ENCODE data around the gene GRPEL1.

The GRPEL1 gene

DNA sequence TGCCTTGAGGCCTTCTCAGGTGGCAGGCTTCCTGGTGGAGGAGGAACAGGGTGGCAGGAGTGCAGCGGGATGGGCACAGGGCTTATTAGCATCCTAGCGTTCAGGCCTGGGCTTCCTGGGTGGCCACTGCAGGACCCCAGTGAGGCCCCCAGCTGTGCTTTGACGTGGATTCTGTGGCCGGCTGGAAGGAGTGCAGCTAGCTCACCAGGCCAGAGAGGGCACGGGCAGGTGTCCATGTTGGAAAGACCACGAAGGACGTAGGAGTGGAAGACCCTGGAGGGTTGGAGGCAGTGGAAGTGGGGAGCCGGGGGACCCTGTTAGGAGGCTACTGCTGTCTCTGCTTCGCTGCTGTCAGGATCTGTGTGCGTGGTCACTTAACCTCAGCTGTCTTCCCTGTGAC is 37.9 kb downstream of the GRPEL1 start:
- no peak overlapping the region for H2BK12ac ChIP-seq (ENCODE audit: low read length)
- H2AFZ ChIP-seq (ENCODE audit: insufficient read depth, low read length, poor library complexity) = no peak overlapping the region
- no peak overlapping the region for H3K27ac ChIP-seq (ENCODE audit: low read depth, low read length)
- H3K79me2 ChIP-seq (ENCODE audit: control insufficient read depth, insufficient read depth, low read length, poor library complexity) = no peaks in the 10 kb centered on the region
- H4K12ac ChIP-seq (ENCODE audit: low read depth, low read length) = no peak overlapping the region
- DNase-seq = no peak
- peaks cover 43 to 49% of the 10 kb centered on the region in 2 experiments for H3K36me3 ChIP-seq (ENCODE audit: control insufficient read depth in 1 of 2, insufficient read depth in 2 of 2, low read length in 2 of 2)
- H3K4me2 ChIP-seq (ENCODE audit: low read length) = no peak overlapping the region
- no peak overlapping the region for H2BK5ac ChIP-seq (ENCODE audit: low read depth, low read length, poor library complexity)
- H2BK120ac ChIP-seq (ENCODE audit: insufficient read depth, low read length, poor library complexity) = no peak overlapping the region
- H3K23ac ChIP-seq (ENCODE audit: low read length) = no peak overlapping the region
- WGBS (ENCODE audit: extremely low coverage, insufficient coverage, insufficient read length) = no CpG with 5 or more reads among the region's 10 CpGs
- H3K9ac ChIP-seq (ENCODE audit: low read length) = no peak overlapping the region
- peaks cover 8% of the 10 kb centered on the region for H3K9me3 ChIP-seq (ENCODE audit: insufficient read depth, low read depth, low read length)
- H4K91ac ChIP-seq (ENCODE audit: low read depth, low read length) = no peak overlapping the region
- H3K18ac ChIP-seq (ENCODE audit: low read length) = no peak overlapping the region
- peaks cover 8 to 10% of the 10 kb centered on the region in 2 experiments for H3K4me1 ChIP-seq (ENCODE audit: control insufficient read depth in 1 of 2, insufficient read depth in 2 of 2, low read length in 2 of 2)
- H2AK5ac ChIP-seq (ENCODE audit: low read length) = no peak overlapping the region
- H4K8ac ChIP-seq (ENCODE audit: low read depth, low read length) = no peak overlapping the region
- no peak overlapping the region for H3K14ac ChIP-seq (ENCODE audit: low read length)
- no peak overlapping the region for H3K4me3 ChIP-seq (ENCODE audit: low read depth, low read length)
- H3K4ac ChIP-seq (ENCODE audit: low read depth, low read length) = no peak overlapping the region
- no peaks in the 10 kb centered on the region for H3K79me1 ChIP-seq (ENCODE audit: low read length)
- no peaks in the 10 kb centered on the region for H3K27me3 ChIP-seq (ENCODE audit: insufficient read depth, low read length)

- peaks cover 50 to 55% of the 10 kb centered on the region in 2 experiments for H3K36me3 ChIP-seq (ENCODE audit: control insufficient read depth in 1 of 2, insufficient read depth in 2 of 2, low read length in 2 of 2)
- no peak overlapping the region for H3K4me3 ChIP-seq (ENCODE audit: low read depth, low read length)
- no peaks in the 10 kb centered on the region for H3K79me2 ChIP-seq (ENCODE audit: control insufficient read depth, insufficient read depth, low read length, poor library complexity)
- H2AFZ ChIP-seq (ENCODE audit: insufficient read depth, low read length, poor library complexity) = no peak overlapping the region
- H3K18ac ChIP-seq (ENCODE audit: low read length) = no peak overlapping the region
- no peak overlapping the region for H4K12ac ChIP-seq (ENCODE audit: low read depth, low read length)
- no peak overlapping the region for H3K23ac ChIP-seq (ENCODE audit: low read length)
- no peak overlapping the region for H3K14ac ChIP-seq (ENCODE audit: low read length)
- no peak overlapping the region for H2BK12ac ChIP-seq (ENCODE audit: low read length)
- no peak overlapping the region for H2AK5ac ChIP-seq (ENCODE audit: low read length)
- no peak overlapping the region for H3K4me2 ChIP-seq (ENCODE audit: low read length)
- no peak overlapping the region for H4K8ac ChIP-seq (ENCODE audit: low read depth, low read length)
- H2BK5ac ChIP-seq (ENCODE audit: low read depth, low read length, poor library complexity) = no peak overlapping the region
- H3K27ac ChIP-seq (ENCODE audit: low read depth, low read length) = no peak overlapping the region
- DNase-seq = no peak
- no peak overlapping the region for H4K91ac ChIP-seq (ENCODE audit: low read depth, low read length)
- H2BK120ac ChIP-seq (ENCODE audit: insufficient read depth, low read length, poor library complexity) = no peak overlapping the region
- peaks cover 8% of the 10 kb centered on the region for H3K9me3 ChIP-seq (ENCODE audit: insufficient read depth, low read depth, low read length)
- no peak overlapping the region for H3K9ac ChIP-seq (ENCODE audit: low read length)
- H3K79me1 ChIP-seq (ENCODE audit: low read length) = no peaks in the 10 kb centered on the region
- WGBS (ENCODE audit: extremely low coverage, insufficient coverage, insufficient read length) = no CpG with 5 or more reads among the region's 12 CpGs
- H3K4me1 ChIP-seq (ENCODE audit: control insufficient read depth in 1 of 2, insufficient read depth in 2 of 2, low read length in 2 of 2) = peaks cover 1 to 8% of the 10 kb centered on the region in 2 experiments
- H3K27me3 ChIP-seq (ENCODE audit: insufficient read depth, low read length) = no peaks in the 10 kb centered on the region
- no peak overlapping the region for H3K4ac ChIP-seq (ENCODE audit: low read depth, low read length)
Measured at GRCh38 chr4:7029212-7029611, 38.7 kb downstream of the GRPEL1 start.

GRCh38 chr4:7027913-7028312 is 40.0 kb downstream of the GRPEL1 start:
- H3K23ac ChIP-seq (ENCODE audit: low read length) = no peak overlapping the region
- no peak overlapping the region for H2AFZ ChIP-seq (ENCODE audit: insufficient read depth, low read length, poor library complexity)
- H3K79me1 ChIP-seq (ENCODE audit: low read length) = peaks cover 2% of the 10 kb centered on the region
- H3K9me3 ChIP-seq (ENCODE audit: insufficient read depth, low read depth, low read length) = peaks cover 6% of the 10 kb centered on the region
- WGBS (ENCODE audit: extremely low coverage, insufficient coverage, insufficient read length) = 100% methylated on average over 2 of the region's 5 CpGs
- H3K79me2 ChIP-seq (ENCODE audit: control insufficient read depth, insufficient read depth, low read length, poor library complexity) = no peaks in the 10 kb centered on the region
- no peak overlapping the region for H2BK5ac ChIP-seq (ENCODE audit: low read depth, low read length, poor library complexity)
- H2AK5ac ChIP-seq (ENCODE audit: low read length) = no peak overlapping the region
- H3K4me2 ChIP-seq (ENCODE audit: low read length) = no peak overlapping the region
- no peak for DNase-seq
- peak overlapping the region; percentile 20 for H3K4me3 ChIP-seq (ENCODE audit: low read depth, low read length)
- H4K91ac ChIP-seq (ENCODE audit: low read depth, low read length) = no peak overlapping the region
- no peak overlapping the region for H3K4ac ChIP-seq (ENCODE audit: low read depth, low read length)
- H4K8ac ChIP-seq (ENCODE audit: low read depth, low read length) = no peak overlapping the region
- no peak overlapping the region for H2BK12ac ChIP-seq (ENCODE audit: low read length)
- no peak overlapping the region for H2BK120ac ChIP-seq (ENCODE audit: insufficient read depth, low read length, poor library complexity)
- peaks cover 2 to 6% of the 10 kb centered on the region in 2 experiments for H3K4me1 ChIP-seq (ENCODE audit: control insufficient read depth in 1 of 2, insufficient read depth in 2 of 2, low read length in 2 of 2)
- H3K27ac ChIP-seq (ENCODE audit: low read depth, low read length) = no peak overlapping the region
- H3K9ac ChIP-seq (ENCODE audit: low read length) = no peak overlapping the region
- no peak overlapping the region for H4K12ac ChIP-seq (ENCODE audit: low read depth, low read length)
- H3K36me3 ChIP-seq (ENCODE audit: control insufficient read depth in 1 of 2, insufficient read depth in 2 of 2, low read length in 2 of 2) = peaks cover 56 to 57% of the 10 kb centered on the region in 2 experiments
- H3K27me3 ChIP-seq (ENCODE audit: insufficient read depth, low read length) = no peaks in the 10 kb centered on the region
- H3K18ac ChIP-seq (ENCODE audit: low read length) = no peak overlapping the region
- H3K14ac ChIP-seq (ENCODE audit: low read length) = no peak overlapping the region

DNA sequence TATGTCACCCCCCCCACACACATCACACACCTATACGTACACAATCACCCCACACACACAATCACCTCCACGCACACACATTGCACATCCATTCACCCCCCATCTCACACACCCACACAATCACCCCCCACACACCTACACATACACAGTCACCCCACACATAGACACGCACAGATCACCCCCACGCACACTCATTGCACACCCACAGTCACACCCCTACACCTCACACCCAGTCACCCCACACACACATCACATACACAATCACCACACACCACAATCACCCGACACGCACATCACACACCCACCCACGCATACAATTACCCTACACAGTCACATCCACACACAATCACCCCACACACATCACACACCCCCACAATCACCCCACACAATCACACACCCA is 40.6 kb downstream of the GRPEL1 start:
- H3K23ac ChIP-seq (ENCODE audit: low read length) = no peak overlapping the region
- peaks cover 2 to 8% of the 10 kb centered on the region in 2 experiments for H3K4me1 ChIP-seq (ENCODE audit: control insufficient read depth in 1 of 2, insufficient read depth in 2 of 2, low read length in 2 of 2)
- peaks cover 52 to 53% of the 10 kb centered on the region in 2 experiments for H3K36me3 ChIP-seq (ENCODE audit: control insufficient read depth in 1 of 2, insufficient read depth in 2 of 2, low read length in 2 of 2)
- no peak overlapping the region for H3K9ac ChIP-seq (ENCODE audit: low read length)
- H3K4ac ChIP-seq (ENCODE audit: low read depth, low read length) = no peak overlapping the region
- H2BK12ac ChIP-seq (ENCODE audit: low read length) = no peak overlapping the region
- no peak overlapping the region for H2AK5ac ChIP-seq (ENCODE audit: low read length)
- no peak overlapping the region for H3K4me2 ChIP-seq (ENCODE audit: low read length)
- H3K27ac ChIP-seq (ENCODE audit: low read depth, low read length) = no peak overlapping the region
- H3K79me2 ChIP-seq (ENCODE audit: control insufficient read depth, insufficient read depth, low read length, poor library complexity) = no peaks in the 10 kb centered on the region
- no peak overlapping the region for H4K12ac ChIP-seq (ENCODE audit: low read depth, low read length)
- no peaks in the 10 kb centered on the region for H3K27me3 ChIP-seq (ENCODE audit: insufficient read depth, low read length)
- no peak overlapping the region for H3K4me3 ChIP-seq (ENCODE audit: low read depth, low read length)
- H3K18ac ChIP-seq (ENCODE audit: low read length) = no peak overlapping the region
- no peak overlapping the region for H2AFZ ChIP-seq (ENCODE audit: insufficient read depth, low read length, poor library complexity)
- no peak overlapping the region for H2BK120ac ChIP-seq (ENCODE audit: insufficient read depth, low read length, poor library complexity)
- 100% methylated on average over 5 of the region's 7 CpGs for WGBS (ENCODE audit: extremely low coverage, insufficient coverage, insufficient read length)
- peaks cover 6% of the 10 kb centered on the region for H3K9me3 ChIP-seq (ENCODE audit: insufficient read depth, low read depth, low read length)
- H3K79me1 ChIP-seq (ENCODE audit: low read length) = peaks cover 2% of the 10 kb centered on the region
- H4K8ac ChIP-seq (ENCODE audit: low read depth, low read length) = no peak overlapping the region
- H2BK5ac ChIP-seq (ENCODE audit: low read depth, low read length, poor library complexity) = no peak overlapping the region
- no peak for DNase-seq
- no peak overlapping the region for H4K91ac ChIP-seq (ENCODE audit: low read depth, low read length)
- H3K14ac ChIP-seq (ENCODE audit: low read length) = no peak overlapping the region
